Measurements from ENCODE around the gene BRMS1L. TPM values are rescaled to one million over a fixed set of nuclear protein-coding genes. Genes with fewer than 3 reads are reported as not detected.
"Not testable (repeated sequence)": the region's sequence is repeated elsewhere in the genome, so short reads cannot be mapped to it uniquely, and the experiment has no call there.

Gene BRMS1L
- total RNA-seq, 1 donor: 6.7 TPM

GRCh38 chr14:35842245-35842644, 16.1 kb downstream of the BRMS1L start:
- H3K27me3 ChIP-seq (ENCODE audit: insufficient read depth, low read length); H3K9me3 ChIP-seq (ENCODE audit: low read depth, low read length); H3K4me1 ChIP-seq (ENCODE audit: insufficient read depth, low read length); H3K4me3 ChIP-seq (ENCODE audit: low read length): not testable (repeated sequence)

- Histone ChIP-seq H3K27me3 (ENCODE audit: insufficient read depth, low read length) (no peaks in the 10 kb centered on the region), H3K4me1 (ENCODE audit: insufficient read depth, low read length) (no peaks in the 10 kb centered on the region), H3K9me3 (ENCODE audit: low read depth, low read length) (no peaks in the 10 kb centered on the region), H3K4me3 (ENCODE audit: low read length) (no peak overlapping the region)
Observed at GRCh38 chr14:35844494-35844893, 18.4 kb downstream of the BRMS1L start.

GRCh38 chr14:35847636-35848035, 21.5 kb downstream of the BRMS1L start:
- Histone ChIP-seq H3K4me3 (ENCODE audit: low read length) (no peak overlapping the region), H3K27me3 (ENCODE audit: insufficient read depth, low read length) (no peaks in the 10 kb centered on the region), H3K9me3 (ENCODE audit: low read depth, low read length) (no peaks in the 10 kb centered on the region), H3K4me1 (ENCODE audit: insufficient read depth, low read length) (no peaks in the 10 kb centered on the region)

GRCh38 chr14:35849122-35849521, 23.0 kb downstream of the BRMS1L start:
- no peaks in the 10 kb centered on the region for H3K27me3 ChIP-seq (ENCODE audit: insufficient read depth, low read length)
- H3K4me1 ChIP-seq (ENCODE audit: insufficient read depth, low read length): no peaks in the 10 kb centered on the region
- H3K9me3 ChIP-seq (ENCODE audit: low read depth, low read length): no peaks in the 10 kb centered on the region
- H3K4me3 ChIP-seq (ENCODE audit: low read length): no peak overlapping the region

- no peaks in the 10 kb centered on the region for H3K9me3 ChIP-seq (ENCODE audit: low read depth, low read length)
- H3K4me3 ChIP-seq (ENCODE audit: low read length): no peak overlapping the region
- H3K4me1 ChIP-seq (ENCODE audit: insufficient read depth, low read length): no peaks in the 10 kb centered on the region
Observed at GRCh38 chr14:35851823-35852222, 25.7 kb downstream of the BRMS1L start.

GRCh38 chr14:35853225-35853624, 27.1 kb downstream of the BRMS1L start:
- no peaks in the 10 kb centered on the region for H3K4me1 ChIP-seq (ENCODE audit: insufficient read depth, low read length)
- H3K4me3 ChIP-seq (ENCODE audit: low read length): no peak overlapping the region
- no peaks in the 10 kb centered on the region for H3K9me3 ChIP-seq (ENCODE audit: low read depth, low read length)

More at GRCh38 chr14:35851823-35852222, 25.7 kb downstream of the BRMS1L start:
- H3K27me3 ChIP-seq (ENCODE audit: insufficient read depth, low read length): no peaks in the 10 kb centered on the region

GRCh38 chr14:35854696-35855270, 28.6 kb downstream of the BRMS1L start:
- Histone ChIP-seq H3K27me3 (ENCODE audit: insufficient read depth, low read length) (no peaks in the 10 kb centered on the region), H3K9me3 (ENCODE audit: low read depth, low read length) (no peaks in the 10 kb centered on the region), H3K4me1 (ENCODE audit: insufficient read depth, low read length) (no peaks in the 10 kb centered on the region), H3K4me3 (ENCODE audit: low read length) (no peak overlapping the region)

More at GRCh38 chr14:35853225-35853624, 27.1 kb downstream of the BRMS1L start:
- H3K27me3 ChIP-seq (ENCODE audit: insufficient read depth, low read length): no peaks in the 10 kb centered on the region

GRCh38 chr14:35855876-35856481, 29.8 kb downstream of the BRMS1L start:
- no peaks in the 10 kb centered on the region for H3K9me3 ChIP-seq (ENCODE audit: low read depth, low read length)
- H3K4me3 ChIP-seq (ENCODE audit: low read length): no peak overlapping the region
- no peaks in the 10 kb centered on the region for H3K27me3 ChIP-seq (ENCODE audit: insufficient read depth, low read length)
- H3K4me1 ChIP-seq (ENCODE audit: insufficient read depth, low read length): no peaks in the 10 kb centered on the region

- Histone ChIP-seq H3K27me3 (ENCODE audit: insufficient read depth, low read length) (no peaks in the 10 kb centered on the region), H3K9me3 (ENCODE audit: low read depth, low read length) (no peaks in the 10 kb centered on the region), H3K4me1 (ENCODE audit: insufficient read depth, low read length) (no peaks in the 10 kb centered on the region), H3K4me3 (ENCODE audit: low read length) (no peak overlapping the region)
Observed at GRCh38 chr14:35858521-35859209, 32.5 kb downstream of the BRMS1L start.

GRCh38 chr14:35861204-35861868, 35.2 kb downstream of the BRMS1L start:
- Histone ChIP-seq H3K9me3 (ENCODE audit: low read depth, low read length) (no peaks in the 10 kb centered on the region), H3K4me1 (ENCODE audit: insufficient read depth, low read length) (no peaks in the 10 kb centered on the region), H3K27me3 (ENCODE audit: insufficient read depth, low read length) (no peaks in the 10 kb centered on the region), H3K4me3 (ENCODE audit: low read length) (no peak overlapping the region)

- H3K9me3 ChIP-seq (ENCODE audit: low read depth, low read length): no peaks in the 10 kb centered on the region
- no peak overlapping the region for H3K4me3 ChIP-seq (ENCODE audit: low read length)
- no peaks in the 10 kb centered on the region for H3K27me3 ChIP-seq (ENCODE audit: insufficient read depth, low read length)
- H3K4me1 ChIP-seq (ENCODE audit: insufficient read depth, low read length): no peaks in the 10 kb centered on the region
Observed at GRCh38 chr14:35865611-35866324, 39.6 kb downstream of the BRMS1L start.

GRCh38 chr14:35866595-35867279, 40.6 kb downstream of the BRMS1L start:
- no peaks in the 10 kb centered on the region for H3K9me3 ChIP-seq (ENCODE audit: low read depth, low read length)
- H3K27me3 ChIP-seq (ENCODE audit: insufficient read depth, low read length): no peaks in the 10 kb centered on the region
- no peaks in the 10 kb centered on the region for H3K4me1 ChIP-seq (ENCODE audit: insufficient read depth, low read length)
- H3K4me3 ChIP-seq (ENCODE audit: low read length): no peak overlapping the region

- Histone ChIP-seq H3K4me3 (ENCODE audit: low read length) (no peak overlapping the region), H3K27me3 (ENCODE audit: insufficient read depth, low read length) (no peaks in the 10 kb centered on the region), H3K9me3 (ENCODE audit: low read depth, low read length) (no peaks in the 10 kb centered on the region), H3K4me1 (ENCODE audit: insufficient read depth, low read length) (no peaks in the 10 kb centered on the region)
Observed at GRCh38 chr14:35867280-35867629, 41.1 kb downstream of the BRMS1L start.

- peaks cover 7% of the 10 kb centered on the region for H3K4me1 ChIP-seq (ENCODE audit: insufficient read depth, low read length)
- no peak overlapping the region for H3K4me3 ChIP-seq (ENCODE audit: low read length)
- no peaks in the 10 kb centered on the region for H3K27me3 ChIP-seq (ENCODE audit: insufficient read depth, low read length)
- no peaks in the 10 kb centered on the region for H3K9me3 ChIP-seq (ENCODE audit: low read depth, low read length)
Observed at GRCh38 chr14:35875296-35875695, 49.2 kb downstream of the BRMS1L start.

All from mononuclear cell (primary cell).